ENCODE results near the gene ME3. TPM values are rescaled to one million over a fixed set of nuclear protein-coding genes. Genes with fewer than 3 reads are reported as not detected.
A peak's percentile ranks its signal among the peaks of the same experiment; 100 is the strongest.

The ME3 gene
- polyA plus RNA-seq, 1 experiment = 7.1 TPM

- Histone ChIP-seq H3K27ac (ENCODE audit: low read depth, low read length) (peak overlapping the region; percentile 31), H3K27me3 (ENCODE audit: control insufficient read depth, insufficient read depth, low read length) (no peaks in the 10 kb centered on the region), H3K4me3 (ENCODE audit: low read depth, low read length) (no peak overlapping the region), H3K9me3 (ENCODE audit: control insufficient read depth, insufficient read depth, low read length) (no peaks in the 10 kb centered on the region)
- DNase-seq (ENCODE audit: low read depth, low spot score) = no peak
- TF ChIP-seq, protein P1, sequence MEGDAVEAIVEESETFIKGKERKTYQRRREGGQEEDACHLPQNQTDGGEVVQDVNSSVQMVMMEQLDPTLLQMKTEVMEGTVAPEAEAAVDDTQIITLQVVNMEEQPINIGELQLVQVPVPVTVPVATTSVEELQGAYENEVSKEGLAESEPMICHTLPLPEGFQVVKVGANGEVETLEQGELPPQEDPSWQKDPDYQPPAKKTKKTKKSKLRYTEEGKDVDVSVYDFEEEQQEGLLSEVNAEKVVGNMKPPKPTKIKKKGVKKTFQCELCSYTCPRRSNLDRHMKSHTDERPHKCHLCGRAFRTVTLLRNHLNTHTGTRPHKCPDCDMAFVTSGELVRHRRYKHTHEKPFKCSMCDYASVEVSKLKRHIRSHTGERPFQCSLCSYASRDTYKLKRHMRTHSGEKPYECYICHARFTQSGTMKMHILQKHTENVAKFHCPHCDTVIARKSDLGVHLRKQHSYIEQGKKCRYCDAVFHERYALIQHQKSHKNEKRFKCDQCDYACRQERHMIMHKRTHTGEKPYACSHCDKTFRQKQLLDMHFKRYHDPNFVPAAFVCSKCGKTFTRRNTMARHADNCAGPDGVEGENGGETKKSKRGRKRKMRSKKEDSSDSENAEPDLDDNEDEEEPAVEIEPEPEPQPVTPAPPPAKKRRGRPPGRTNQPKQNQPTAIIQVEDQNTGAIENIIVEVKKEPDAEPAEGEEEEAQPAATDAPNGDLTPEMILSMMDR (IDR thresholded peaks at IDR 0.05; ENCODE audit: low read depth, low read length) = no peak
- ChIA-PET POLR2A (no interaction called here), CTCF (interaction anchor here (0.6 to 0.9 kb wide), 3 partner anchors 12 to 55 kb away, joined by 3 to 4 read pairs (median 3); no protein-coding TSS in a partner anchor)
These were observed 113.0 kb downstream of the ME3 start for GRCh38 chr11:86559311-86559945.

- Histone ChIP-seq H3K4me3 (ENCODE audit: low read depth, low read length) (no peak overlapping the region), H3K27ac (ENCODE audit: low read depth, low read length) (no peak overlapping the region), H3K9me3 (ENCODE audit: control insufficient read depth, insufficient read depth, low read length) (no peaks in the 10 kb centered on the region), H3K27me3 (ENCODE audit: control insufficient read depth, insufficient read depth, low read length) (no peaks in the 10 kb centered on the region)
- no peak for DNase-seq (ENCODE audit: low read depth, low spot score)
- ChIA-PET POLR2A (interaction anchor here (0.7 kb wide), 1 partner anchor 111 kb away, joined by 3 read pairs; no protein-coding TSS in a partner anchor), CTCF (interaction anchor here (0.9 kb wide), 1 partner anchor 13 kb away, joined by 4 read pairs; no protein-coding TSS in a partner anchor)
- TF ChIP-seq, protein P1 (IDR thresholded peaks at IDR 0.05; ENCODE audit: low read depth, low read length) = no peak
These were observed 113.6 kb downstream of the ME3 start for GRCh38 chr11:86558841-86559240.

- no peaks in the 10 kb centered on the region for H3K9me3 ChIP-seq (ENCODE audit: control insufficient read depth, insufficient read depth, low read length)
- H3K4me3 ChIP-seq (ENCODE audit: low read depth, low read length) = no peak overlapping the region
- TF ChIP-seq, protein P1 (IDR thresholded peaks at IDR 0.05; ENCODE audit: low read depth, low read length) = no peak
- no peak for DNase-seq (ENCODE audit: low read depth, low spot score)
- ChIA-PET POLR2A (interaction anchor here (0.7 kb wide), 1 partner anchor 110 kb away, joined by 3 read pairs; no protein-coding TSS in a partner anchor), CTCF (no interaction called here)
- H3K27me3 ChIP-seq (ENCODE audit: control insufficient read depth, insufficient read depth, low read length) = no peaks in the 10 kb centered on the region
- no peak overlapping the region for H3K27ac ChIP-seq (ENCODE audit: low read depth, low read length)
These were observed 114.2 kb downstream of the ME3 start for GRCh38 chr11:86558207-86558606.

- Histone ChIP-seq H3K4me3 (ENCODE audit: low read depth, low read length) (no peak overlapping the region), H3K27me3 (ENCODE audit: control insufficient read depth, insufficient read depth, low read length) (no peaks in the 10 kb centered on the region), H3K27ac (ENCODE audit: low read depth, low read length) (no peak overlapping the region), H3K9me3 (ENCODE audit: control insufficient read depth, insufficient read depth, low read length) (no peaks in the 10 kb centered on the region)
- TF ChIP-seq, protein P1 (IDR thresholded peaks at IDR 0.05; ENCODE audit: low read depth, low read length) = no peak
- POLR2A ChIA-PET = no interaction called here
- CTCF ChIA-PET = interaction anchor here (0.8 to 1.0 kb wide), 2 partner anchors 52 to 99 kb away, joined by 3 to 4 read pairs; no protein-coding TSS in a partner anchor
- no peak for DNase-seq (ENCODE audit: low read depth, low spot score)
These were observed 116.5 kb downstream of the ME3 start for GRCh38 chr11:86555866-86556265.

DNA sequence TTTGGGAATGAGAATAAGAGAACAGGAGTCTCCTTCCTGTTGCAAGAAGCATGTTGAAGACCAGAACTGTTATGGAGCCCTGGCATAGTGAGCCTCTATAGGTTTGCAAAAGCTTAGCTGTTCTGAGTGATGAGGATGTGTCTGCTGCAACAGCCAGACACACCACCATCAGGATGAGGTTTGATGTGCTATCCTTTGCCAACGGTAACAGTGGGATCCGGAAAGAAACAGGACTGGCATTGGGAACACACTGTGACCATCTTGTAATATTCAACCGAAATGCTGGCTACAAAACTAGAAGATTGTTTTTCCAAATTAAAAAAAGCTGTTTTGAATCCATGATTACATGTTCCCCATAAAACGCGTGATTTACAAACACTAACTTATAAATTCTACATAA lies 117.0 kb downstream of the ME3 start:
- DNase-seq (ENCODE audit: low read depth, low spot score) = no peak
- H3K27me3 ChIP-seq (ENCODE audit: control insufficient read depth, insufficient read depth, low read length) = no peaks in the 10 kb centered on the region
- TF ChIP-seq, protein P1 (IDR thresholded peaks at IDR 0.05; ENCODE audit: low read depth, low read length) = no peak
- H3K9me3 ChIP-seq (ENCODE audit: control insufficient read depth, insufficient read depth, low read length) = no peaks in the 10 kb centered on the region
- H3K4me3 ChIP-seq (ENCODE audit: low read depth, low read length) = no peak overlapping the region
- H3K27ac ChIP-seq (ENCODE audit: low read depth, low read length) = no peak overlapping the region
- ChIA-PET CTCF (interaction anchor here (0.8 to 1.0 kb wide), 2 partner anchors 53 to 99 kb away, joined by 3 to 4 read pairs; no protein-coding TSS in a partner anchor), POLR2A (no interaction called here)
